T-cell (primary cell): ENCODE data around the gene CDH13. TPM values are rescaled to one million over a fixed set of nuclear protein-coding genes. Genes with fewer than 3 reads are reported as not detected.

Source experiments
- ATAC-seq, 4 experiments: fragments of 200-7000 bp in 3 of 4; fragments of 150-1000 bp in 1 of 4; cut with Tn5 transposase; replicated peaks in 1 of 4; 1 replicate in 3 of 4; 2 replicates in 1 of 4; pipeline ENCODE4 v1.10.0; 2021; ENCODE audit warnings: moderate library complexity in 3 of 4, mild to moderate bottlenecking in 2 of 4, moderate number of reproducible peaks in 1 of 4
- CTCF ChIA-PET, 2 donors: fragments of 300-600 bp; sonication (Branson Sonifier 250); formaldehyde crosslinking; loops; one replicate each; lab custom pipeline; 2022; ENCODE audit warnings: antibody characterized with exemption in 2 of 2; lab: Charles Lee
- POLR2A ChIA-PET, 2 donors: fragments of 300-600 bp; sonication (Branson Sonifier 250); formaldehyde crosslinking; loops; one replicate each; lab custom pipeline; 2022; ENCODE audit warnings: antibody characterized with exemption in 2 of 2; lab: Charles Lee
- DNase-seq, 35 experiments: peaks; one replicate each; pipeline versions ENCODE4 v3.0.0 to v3.0.0-alpha.2; 2013 to 2023
- H3K27ac ChIP-seq: one replicate; pipeline ENCODE4 v1.5.1; 2013; ENCODE audit warnings: low read length
- H3K27me3 ChIP-seq, 2 experiments: replicated peaks in 1 of 2; 1 replicate in 1 of 2; 2 replicates in 1 of 2; pipeline versions ENCODE4 v1.6.1 to v1.7.0; 2013; ENCODE audit warnings: low read length in 1 of 2, mixed read lengths in 1 of 2; ENCODE audit not compliant: control insufficient read depth in 2 of 2, insufficient read depth in 2 of 2; ENCODE audit errors: extremely low read depth in 1 of 2
- H3K36me3 ChIP-seq, 2 donors: 1 replicate in 1 of 2; 2 replicates in 1 of 2; pipeline versions ENCODE4 v1.6.1 to v1.7.0; 2013; ENCODE audit warnings: low read length in 1 of 2; ENCODE audit not compliant: control insufficient read depth in 2 of 2, insufficient read depth in 1 of 2; ENCODE audit errors: extremely low read depth in 1 of 2
- H3K4me1 ChIP-seq, 2 experiments: 1 replicate in 1 of 2; 2 replicates in 1 of 2; pipeline versions ENCODE4 v1.6.1 to v1.7.0; 2013; ENCODE audit warnings: low read length in 2 of 2, mixed read lengths in 1 of 2; ENCODE audit not compliant: insufficient read depth in 2 of 2, control insufficient read depth in 1 of 2; ENCODE audit errors: extremely low read depth in 1 of 2
- H3K4me3 ChIP-seq, 2 donors: 1 replicate in 1 of 2; 2 replicates in 1 of 2; pipeline versions ENCODE4 v1.5.1 to v1.7.0; 2013; ENCODE audit warnings: mild to moderate bottlenecking in 2 of 2, low read length in 1 of 2, moderate library complexity in 1 of 2; ENCODE audit not compliant: control insufficient read depth in 1 of 2; ENCODE audit errors: extremely low read depth in 1 of 2
- H3K9me3 ChIP-seq: 2 replicates; pipeline ENCODE4 v1.7.0; 2013
- H3K27ac Mint-ChIP-seq, 2 donors: one replicate each; pipeline ENCODE4 v1.8.0; 2020 to 2021; ENCODE audit warnings: mild to moderate bottlenecking in 2 of 2, mixed read lengths in 2 of 2
- H3K27me3 Mint-ChIP-seq, 2 donors: one replicate each; pipeline ENCODE4 v1.8.0; 2021 to 2022; ENCODE audit warnings: mixed read lengths in 2 of 2
- H3K36me3 Mint-ChIP-seq: one replicate; pipeline ENCODE4 v1.8.0; 2021; ENCODE audit warnings: mixed read lengths
- H3K4me1 Mint-ChIP-seq, 3 donors: one replicate each; pipeline ENCODE4 v1.8.0; 2020 to 2022; ENCODE audit warnings: mixed read lengths in 3 of 3, mild to moderate bottlenecking in 1 of 3
- H3K4me3 Mint-ChIP-seq, 3 donors: one replicate each; pipeline ENCODE4 v1.8.0; 2020 to 2022; ENCODE audit warnings: mild to moderate bottlenecking in 3 of 3, mixed read lengths in 3 of 3, moderate library complexity in 3 of 3
- H3K9me3 Mint-ChIP-seq, 3 donors: one replicate each; pipeline ENCODE4 v1.8.0; 2020 to 2022; ENCODE audit warnings: mixed read lengths in 3 of 3
- WGBS: methylation state at CpG from one replicate; pipeline ENCODE4 v1.1.5; 2013; ENCODE audit warnings: missing lambda C conversion rate; ENCODE audit not compliant: insufficient coverage; 5-methylcytosine and 5-hydroxymethylcytosine counted together
- total RNA-seq, 35 experiments: library from RNA in 6 of 35; stranded (reverse) in 6 of 35; fragments of 120-200 nt in 1 of 35; gene quantifications; one replicate each; pipeline versions ENCODE4 v1.2.1 to v1.2.4 and lab custom pipeline; 2013 to 2026

CDH13 gene
- total RNA-seq, 5 donors from 2014 or later (not counting 1 experiment from before 2014, with no cell fraction given) = not detected

DNA sequence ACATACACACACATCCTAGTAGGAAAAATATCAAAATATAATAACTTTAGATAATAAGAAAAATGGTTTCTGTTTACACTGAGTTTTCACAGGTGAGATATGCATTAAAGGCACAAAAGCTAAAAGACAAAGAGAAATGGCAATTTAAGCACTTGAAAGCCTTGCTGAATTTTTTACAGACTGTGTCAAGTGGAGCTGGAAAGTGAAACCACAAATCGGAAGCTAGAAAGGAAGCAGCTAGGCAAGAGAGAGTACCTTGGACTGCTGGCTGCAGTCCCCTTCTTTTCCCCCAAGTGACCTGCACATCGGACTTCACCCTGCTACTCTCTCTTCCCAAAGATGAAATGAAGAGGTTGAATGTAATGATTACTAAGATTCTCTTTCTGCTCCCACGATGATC is 135.1 kb downstream of the CDH13 start:
- ATAC-seq = peak in 1 of 4 experiments; percentile 17
- DNase-seq = peak in 1 of 35 experiments; percentile 8
- Mint-ChIP-seq H3K9me3 (no peaks in the 10 kb centered on the region), H3K27ac (no peak overlapping the region), H3K36me3 (no peaks in the 10 kb centered on the region), H3K4me3 (peak overlapping the region; percentile 3 to 66 (median 19)), H3K4me1 (peaks cover 0 to 17% (median 6%) of the 10 kb centered on the region in 3 donors), H3K27me3 (peaks cover 5 to 8% of the 10 kb centered on the region in 2 donors)
- Histone ChIP-seq H3K4me1 (no peaks in the 10 kb centered on the region), H3K36me3 (no peaks in the 10 kb centered on the region), H3K9me3 (no peaks in the 10 kb centered on the region), H3K4me3 (no peak overlapping the region), H3K27me3 (no peaks in the 10 kb centered on the region), H3K27ac (no peak overlapping the region)
- no CpG with 5 or more reads among the region's 3 CpGs for WGBS
- CTCF ChIA-PET = interaction anchor here (0.5 to 0.6 kb wide), 2 partner anchors 176 to 414 kb away, joined by 3 to 6 read pairs; no protein-coding TSS in a partner anchor
- POLR2A ChIA-PET = no interaction called here

DNA sequence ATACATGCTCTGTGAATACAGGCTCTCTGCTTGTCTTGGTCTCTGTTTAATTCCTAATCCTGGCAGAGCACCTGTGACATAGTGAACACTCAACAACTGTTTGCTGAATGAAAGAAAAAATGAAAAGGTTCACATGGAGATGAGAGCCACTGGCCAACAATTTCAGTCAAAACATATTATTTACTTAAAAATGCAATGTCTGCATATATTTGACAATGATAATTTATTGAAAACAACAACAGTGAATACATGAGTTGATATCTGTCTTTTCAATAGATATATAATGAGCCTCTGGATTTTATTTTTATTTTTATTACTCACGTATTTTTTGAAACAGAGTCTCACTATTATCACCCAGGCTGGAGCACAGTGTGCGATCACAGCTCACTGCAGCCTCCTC is 136.6 kb downstream of the CDH13 start:
- DNase-seq (no peak), ATAC-seq (no peak)
- CTCF ChIA-PET = no interaction called here
- H3K9me3 Mint-ChIP-seq = no peaks in the 10 kb centered on the region
- peaks cover 14% of the 10 kb centered on the region in 2 donors for H3K27me3 Mint-ChIP-seq
- no peak overlapping the region for H3K27ac Mint-ChIP-seq
- H3K4me1 Mint-ChIP-seq = peaks cover 0 to 17% (median 6%) of the 10 kb centered on the region in 3 donors
- POLR2A ChIA-PET = no interaction called here
- WGBS = no CpG with 5 or more reads among the region's 2 CpGs
- Histone ChIP-seq H3K27ac (no peak overlapping the region), H3K27me3 (no peaks in the 10 kb centered on the region), H3K4me1 (no peaks in the 10 kb centered on the region), H3K4me3 (no peak overlapping the region), H3K9me3 (no peaks in the 10 kb centered on the region), H3K36me3 (no peaks in the 10 kb centered on the region)
- H3K4me3 Mint-ChIP-seq = no peak overlapping the region
- no peaks in the 10 kb centered on the region for H3K36me3 Mint-ChIP-seq

DNA sequence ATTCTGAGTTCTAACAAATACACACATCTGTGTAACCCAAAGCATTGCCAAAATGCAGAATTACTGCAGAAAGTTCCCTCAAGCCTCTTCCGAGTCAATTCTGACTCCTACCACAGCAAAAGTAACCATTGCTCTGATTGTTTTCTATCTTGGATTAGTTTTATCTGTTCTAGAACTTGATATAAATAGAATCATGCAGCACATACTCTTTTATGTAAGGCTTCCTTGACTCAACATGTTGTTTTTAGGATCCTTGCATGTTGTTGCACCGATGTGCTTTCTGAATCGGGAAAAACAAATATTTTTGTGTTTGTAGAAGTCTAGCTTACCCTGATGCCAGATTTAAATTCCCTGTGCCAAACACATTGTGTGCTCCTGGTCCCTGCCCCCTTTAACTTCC is 140.4 kb downstream of the CDH13 start:
- POLR2A ChIA-PET = no interaction called here
- H3K4me3 Mint-ChIP-seq = no peak overlapping the region

DNA sequence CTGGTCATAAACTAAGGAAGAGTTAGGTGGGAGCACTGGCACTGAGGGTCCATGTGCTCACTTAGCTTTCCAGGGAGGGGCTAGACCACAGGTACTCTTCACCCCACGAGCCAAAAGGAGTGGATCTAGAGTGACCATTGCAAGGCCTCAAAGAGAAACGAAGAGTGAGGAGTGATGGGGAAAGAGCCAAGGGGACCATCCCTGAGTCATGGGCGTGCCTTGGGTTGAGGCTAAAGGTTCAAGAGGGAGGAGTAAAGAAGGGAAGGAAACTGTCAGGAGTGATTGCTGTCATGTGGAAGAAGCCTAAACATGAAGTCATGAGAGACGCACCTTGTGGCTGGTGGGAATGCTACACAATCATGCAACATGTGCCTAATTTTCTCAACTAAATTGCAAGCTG is 141.0 kb downstream of the CDH13 start:
- H3K27me3 Mint-ChIP-seq = peaks cover 14 to 20% of the 10 kb centered on the region in 2 donors
- no peak overlapping the region for H3K27ac Mint-ChIP-seq
- no peak for DNase-seq

More for the DNA sequence above, 140.4 kb downstream of the CDH13 start:
- no peaks in the 10 kb centered on the region for H3K36me3 ChIP-seq
- no peaks in the 10 kb centered on the region for H3K27me3 ChIP-seq
- DNase-seq = no peak
- CTCF ChIA-PET = no interaction called here
- H3K4me1 ChIP-seq = no peaks in the 10 kb centered on the region
- no peak for ATAC-seq
- peaks cover 0 to 7% (median 0%) of the 10 kb centered on the region in 3 donors for H3K4me1 Mint-ChIP-seq
- no peaks in the 10 kb centered on the region for H3K9me3 Mint-ChIP-seq
- WGBS = no CpG with 5 or more reads among the region's 3 CpGs
- no peak overlapping the region for H3K4me3 ChIP-seq
- no peaks in the 10 kb centered on the region for H3K36me3 Mint-ChIP-seq
- peaks cover 14 to 20% of the 10 kb centered on the region in 2 donors for H3K27me3 Mint-ChIP-seq
- H3K27ac Mint-ChIP-seq = no peak overlapping the region
- H3K9me3 ChIP-seq = no peaks in the 10 kb centered on the region
- H3K27ac ChIP-seq = no peak overlapping the region

DNA sequence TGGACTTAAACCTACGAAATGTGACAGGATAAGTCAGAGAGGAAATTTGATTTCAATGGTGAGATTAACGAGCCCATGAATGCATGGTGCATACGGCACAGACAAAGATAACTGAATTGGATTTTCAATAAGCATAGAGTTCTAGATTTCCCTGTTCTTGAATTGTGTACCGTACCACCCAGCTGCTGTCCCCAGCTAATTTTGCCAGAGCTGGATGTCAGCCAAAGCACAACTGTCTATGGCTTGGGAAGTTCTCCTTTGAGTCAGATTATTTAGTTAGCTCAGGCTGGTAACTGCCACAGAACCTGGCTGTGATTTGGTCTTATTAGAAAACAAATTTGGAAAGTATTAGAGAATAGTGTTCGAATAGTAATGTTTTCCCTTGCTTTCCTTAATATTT is 143.1 kb downstream of the CDH13 start:
- ATAC-seq (no peak), DNase-seq (no peak)
- H3K4me3 ChIP-seq = no peak overlapping the region
- POLR2A ChIA-PET = no interaction called here
- CTCF ChIA-PET = no interaction called here
- no peaks in the 10 kb centered on the region for H3K36me3 ChIP-seq
- H3K27ac ChIP-seq = no peak overlapping the region
- H3K4me1 Mint-ChIP-seq = no peaks in the 10 kb centered on the region
- H3K9me3 Mint-ChIP-seq = no peaks in the 10 kb centered on the region
- H3K36me3 Mint-ChIP-seq = no peaks in the 10 kb centered on the region
- H3K27ac Mint-ChIP-seq = no peak overlapping the region
- H3K27me3 Mint-ChIP-seq = peaks cover 19 to 24% of the 10 kb centered on the region in 2 donors
- 94% methylated on average over 4 of the region's 5 CpGs for WGBS
- no peak overlapping the region for H3K4me3 Mint-ChIP-seq
- H3K27me3 ChIP-seq = no peaks in the 10 kb centered on the region
- no peaks in the 10 kb centered on the region for H3K4me1 ChIP-seq
- H3K9me3 ChIP-seq = no peaks in the 10 kb centered on the region

More for the DNA sequence above, 141.0 kb downstream of the CDH13 start:
- no peaks in the 10 kb centered on the region for H3K9me3 Mint-ChIP-seq
- ATAC-seq = no peak
- POLR2A ChIA-PET = interaction anchor here in 1 of 2 donors (0.6 kb wide), 1 partner anchor 11 kb away, joined by 3 read pairs; no protein-coding TSS in a partner anchor
- H3K9me3 ChIP-seq = no peaks in the 10 kb centered on the region
- H3K27me3 ChIP-seq = no peaks in the 10 kb centered on the region
- no peak overlapping the region for H3K4me3 Mint-ChIP-seq
- H3K4me1 ChIP-seq = no peaks in the 10 kb centered on the region
- no peaks in the 10 kb centered on the region for H3K36me3 ChIP-seq
- CTCF ChIA-PET = no interaction called here
- 100% methylated on average over 1 of the region's 4 CpGs for WGBS
- H3K4me1 Mint-ChIP-seq = peaks cover 0 to 2% (median 0%) of the 10 kb centered on the region in 3 donors
- no peak overlapping the region for H3K27ac ChIP-seq
- H3K36me3 Mint-ChIP-seq = no peaks in the 10 kb centered on the region
- no peak overlapping the region for H3K4me3 ChIP-seq

DNA sequence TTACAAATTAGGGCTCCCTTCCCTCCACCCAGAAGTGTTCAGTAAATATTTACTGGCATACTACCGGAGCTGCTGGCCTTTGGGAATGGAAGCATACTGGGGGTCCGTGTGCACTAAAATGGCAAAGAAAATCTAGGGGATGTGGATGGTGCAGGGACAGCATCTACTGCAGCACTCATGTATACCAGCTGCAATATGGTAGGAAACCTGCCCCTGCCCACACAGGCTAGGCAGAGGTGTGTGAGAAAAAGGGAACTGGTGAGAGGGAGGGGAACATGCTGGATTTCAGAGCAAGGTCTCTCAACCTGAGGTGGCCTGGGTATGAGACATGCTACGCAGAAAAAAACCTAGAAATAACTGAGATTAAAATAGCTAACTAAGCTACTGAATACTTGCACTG is 145.4 kb downstream of the CDH13 start:
- no peak overlapping the region for H3K4me3 ChIP-seq
- no peaks in the 10 kb centered on the region for H3K4me1 ChIP-seq
- 100% methylated on average over 1 of the region's 3 CpGs for WGBS
- CTCF ChIA-PET = no interaction called here
- H3K27me3 Mint-ChIP-seq = peaks cover 13 to 18% of the 10 kb centered on the region in 2 donors
- no peak for DNase-seq
- ATAC-seq = no peak
- no peaks in the 10 kb centered on the region for H3K36me3 ChIP-seq
- H3K4me3 Mint-ChIP-seq = no peak overlapping the region
- no peak overlapping the region for H3K27ac ChIP-seq
- no peaks in the 10 kb centered on the region for H3K9me3 ChIP-seq
- no peaks in the 10 kb centered on the region for H3K36me3 Mint-ChIP-seq
- no peaks in the 10 kb centered on the region for H3K9me3 Mint-ChIP-seq
- no peaks in the 10 kb centered on the region for H3K27me3 ChIP-seq
- no peak overlapping the region for H3K27ac Mint-ChIP-seq
- no peaks in the 10 kb centered on the region for H3K4me1 Mint-ChIP-seq
- POLR2A ChIA-PET = no interaction called here

DNA sequence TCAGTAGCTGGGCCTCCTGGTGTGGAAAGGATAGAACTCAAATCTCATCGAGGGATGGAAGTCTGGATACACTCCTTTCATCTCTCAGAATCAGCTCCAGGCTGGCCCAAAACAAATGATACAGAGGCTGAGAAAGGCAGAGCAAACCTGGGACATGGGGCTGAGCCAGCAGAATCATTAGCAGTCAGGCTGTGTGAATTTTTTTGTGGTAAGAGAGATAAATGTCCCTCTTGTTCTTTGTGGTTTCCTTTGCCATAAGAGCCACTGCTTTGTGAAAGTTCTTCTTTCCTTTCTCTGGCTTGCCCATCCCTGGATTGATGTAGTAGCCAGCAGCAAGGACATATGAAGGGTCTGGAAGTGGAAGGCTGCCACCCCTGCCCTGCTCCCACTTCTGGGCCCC is 146.2 kb downstream of the CDH13 start:
- Mint-ChIP-seq H3K4me1 (no peaks in the 10 kb centered on the region), H3K36me3 (no peaks in the 10 kb centered on the region), H3K27ac (no peak overlapping the region), H3K27me3 (peaks cover 7 to 14% of the 10 kb centered on the region in 2 donors), H3K4me3 (no peak overlapping the region), H3K9me3 (no peaks in the 10 kb centered on the region)
- H3K27me3 ChIP-seq = no peaks in the 10 kb centered on the region
- no peak overlapping the region for H3K27ac ChIP-seq
- ATAC-seq = no peak
- WGBS = no CpG with 5 or more reads among the region's 1 CpG
- POLR2A ChIA-PET = no interaction called here
- no peaks in the 10 kb centered on the region for H3K4me1 ChIP-seq
- no peak overlapping the region for H3K4me3 ChIP-seq
- DNase-seq = no peak
- H3K9me3 ChIP-seq = no peaks in the 10 kb centered on the region
- no peaks in the 10 kb centered on the region for H3K36me3 ChIP-seq
- CTCF ChIA-PET = no interaction called here
